Panc1 (cell line): ENCODE data around the gene KIF5B. TPM values are rescaled to one million over a fixed set of nuclear protein-coding genes. Genes with fewer than 3 reads are reported as not detected.
A peak's percentile ranks its signal among the peaks of the same experiment; 100 is the strongest.

Experiments used
- ATAC-seq: fragments of 200-7000 bp; cut with Tn5 transposase; 2 replicates; pipeline ENCODE4 v1.9.1; 2020; ENCODE audit warnings: mild to moderate bottlenecking, moderate library complexity
- BruUV-seq: library from RNA; stranded (reverse); fragments of 400-500 nt; replicated peaks from 2 replicates; lab custom pipeline; 2021; lab: Mats Ljungman, UMichigan
- CTCF ChIA-PET: fragments of 300-600 bp; sonication (Branson Sonifier 250); formaldehyde crosslinking; loops from one replicate; lab custom pipeline; 2022; ENCODE audit warnings: antibody characterized with exemption; lab: Charles Lee
- POLR2A ChIA-PET: fragments of 300-600 bp; sonication (Branson Sonifier 250); formaldehyde crosslinking; loops from one replicate; lab custom pipeline; 2022; ENCODE audit warnings: antibody characterized with exemption; lab: Charles Lee
- DNase-seq: peaks from one replicate; pipeline ENCODE4 v3.0.0-alpha.2; 2010; ENCODE audit warnings: low read depth, low spot score
- H3K27ac ChIP-seq: 2 replicates; pipeline ENCODE4 v1.5.1; 2011; ENCODE audit warnings: mild to moderate bottlenecking, low read length, inconsistent platforms
- H3K27me3 ChIP-seq: fragments of 200-500 bp; sonication (Bioruptor generic); 2 replicates; pipeline ENCODE4 v1.6.0; 2014; ENCODE audit warnings: low read length, inconsistent platforms; ENCODE audit not compliant: control insufficient read depth, insufficient read depth
- H3K36me3 ChIP-seq: fragments of 200-500 bp; sonication (Bioruptor generic); 2 replicates; pipeline ENCODE4 v1.5.1; 2014; ENCODE audit warnings: inconsistent platforms, mild to moderate bottlenecking, low read length, moderate library complexity; ENCODE audit not compliant: control insufficient read depth, insufficient read depth
- H3K4me1 ChIP-seq: 2 replicates; pipeline ENCODE4 v1.5.1; 2011; ENCODE audit warnings: inconsistent platforms, mild to moderate bottlenecking, low read length, moderate library complexity; ENCODE audit not compliant: control insufficient read depth, insufficient read depth
- H3K4me3 ChIP-seq, 2 experiments: 2 replicates each; pipeline ENCODE4 v1.5.1; 2011 to 2012; ENCODE audit warnings: low read depth in 2 of 2, low read length in 2 of 2, mild to moderate bottlenecking in 2 of 2, inconsistent platforms in 1 of 2, moderate library complexity in 1 of 2
- H3K9me3 ChIP-seq: fragments of 200-500 bp; sonication (Bioruptor generic); 2 replicates; pipeline ENCODE4 v1.5.1; 2014; ENCODE audit warnings: low read depth, mild to moderate bottlenecking, inconsistent platforms, low read length, moderate library complexity; ENCODE audit not compliant: control insufficient read depth, insufficient read depth
- POLR2AphosphoS5 ChIP-seq: IDR thresholded peaks from 2 replicates; pipeline ENCODE4 v1.6.1; 2012; ENCODE audit warnings: mild to moderate bottlenecking, low read depth, low read length, moderate library complexity
- TCF7L2 ChIP-seq: IDR thresholded peaks from 2 replicates; pipeline ENCODE4 v1.6.1; 2011; ENCODE audit warnings: mild to moderate bottlenecking, low read depth, low read length, inconsistent platforms
- in situ Hi-C: cut with HindIII; loops from 2 replicates; pipeline ENCODE4 v1.10.0; 2016; ENCODE audit warnings: low sequenced_read_pairs, low pct_unique_long_range_greater_than_20kb
- intact Hi-C: fragments of 100-400 bp; cut with micrococcal nuclease; formaldehyde crosslinking; loops from one replicate; pipeline ENCODE4 v1.10.0; 2022; ENCODE audit not compliant: unreplicated experiment
- total RNA-seq: library from RNA; stranded (reverse); gene quantifications from one replicate; pipeline ENCODE4 v1.2.1, GENCODE V29; 2021; ENCODE audit not compliant: unreplicated experiment
- TF ChIP-seq, protein P1 (sequence below), 2 experiments: IDR thresholded peaks; 2 replicates each; pipeline ENCODE4 v1.6.1; 2011 to 2012; ENCODE audit warnings: low read depth in 2 of 2, control low read depth in 1 of 2, low read length in 1 of 2, mild to moderate bottlenecking in 1 of 2, moderate library complexity in 1 of 2; ENCODE audit not compliant: insufficient read depth in 1 of 2

KIF5B gene
- total RNA-seq, 1 experiment from 2014 or later = 89.9 TPM

DNA sequence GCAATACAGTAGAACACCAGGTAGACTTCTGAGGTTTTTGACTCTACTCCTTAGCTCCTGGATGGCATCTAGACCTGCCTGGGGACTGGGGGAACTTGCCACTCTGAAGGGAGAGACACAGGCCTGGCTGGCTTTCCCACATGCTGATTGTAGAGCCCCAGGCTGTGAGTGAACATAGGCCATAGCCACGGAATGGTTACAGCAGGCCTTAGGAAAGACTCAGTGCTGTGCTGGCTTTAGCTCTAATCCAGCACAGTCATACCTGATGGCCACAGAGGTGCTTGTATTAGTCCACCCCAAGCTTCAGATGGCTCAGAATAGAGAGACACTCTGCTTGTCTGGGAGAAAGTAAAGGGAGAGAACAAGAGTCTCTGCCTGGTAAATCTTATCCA, 92.6 kb downstream of the KIF5B start:
- DNase-seq (no peak), ATAC-seq (peak; percentile 21; the same call in 1 of the 2 replicates)
- intact Hi-C loops (no loop called here), in situ Hi-C loops (no loop called here)
- POLR2A ChIA-PET = no interaction called here
- TF ChIP-seq, protein P1, sequence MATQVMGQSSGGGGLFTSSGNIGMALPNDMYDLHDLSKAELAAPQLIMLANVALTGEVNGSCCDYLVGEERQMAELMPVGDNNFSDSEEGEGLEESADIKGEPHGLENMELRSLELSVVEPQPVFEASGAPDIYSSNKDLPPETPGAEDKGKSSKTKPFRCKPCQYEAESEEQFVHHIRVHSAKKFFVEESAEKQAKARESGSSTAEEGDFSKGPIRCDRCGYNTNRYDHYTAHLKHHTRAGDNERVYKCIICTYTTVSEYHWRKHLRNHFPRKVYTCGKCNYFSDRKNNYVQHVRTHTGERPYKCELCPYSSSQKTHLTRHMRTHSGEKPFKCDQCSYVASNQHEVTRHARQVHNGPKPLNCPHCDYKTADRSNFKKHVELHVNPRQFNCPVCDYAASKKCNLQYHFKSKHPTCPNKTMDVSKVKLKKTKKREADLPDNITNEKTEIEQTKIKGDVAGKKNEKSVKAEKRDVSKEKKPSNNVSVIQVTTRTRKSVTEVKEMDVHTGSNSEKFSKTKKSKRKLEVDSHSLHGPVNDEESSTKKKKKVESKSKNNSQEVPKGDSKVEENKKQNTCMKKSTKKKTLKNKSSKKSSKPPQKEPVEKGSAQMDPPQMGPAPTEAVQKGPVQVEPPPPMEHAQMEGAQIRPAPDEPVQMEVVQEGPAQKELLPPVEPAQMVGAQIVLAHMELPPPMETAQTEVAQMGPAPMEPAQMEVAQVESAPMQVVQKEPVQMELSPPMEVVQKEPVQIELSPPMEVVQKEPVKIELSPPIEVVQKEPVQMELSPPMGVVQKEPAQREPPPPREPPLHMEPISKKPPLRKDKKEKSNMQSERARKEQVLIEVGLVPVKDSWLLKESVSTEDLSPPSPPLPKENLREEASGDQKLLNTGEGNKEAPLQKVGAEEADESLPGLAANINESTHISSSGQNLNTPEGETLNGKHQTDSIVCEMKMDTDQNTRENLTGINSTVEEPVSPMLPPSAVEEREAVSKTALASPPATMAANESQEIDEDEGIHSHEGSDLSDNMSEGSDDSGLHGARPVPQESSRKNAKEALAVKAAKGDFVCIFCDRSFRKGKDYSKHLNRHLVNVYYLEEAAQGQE (IDR thresholded peaks at IDR 0.05; ENCODE audit: insufficient read depth in 1 of 2, low read depth in 2 of 2, low read length in 1 of 2) = no peak
- no peak for TF ChIP-seq POLR2AphosphoS5
- BruUV-seq = no TSS peak
- CTCF ChIA-PET = no interaction called here
- Histone ChIP-seq H3K36me3 (no peaks in the 10 kb centered on the region), H3K4me3 (no peak overlapping the region), H3K27ac (no peak overlapping the region), H3K27me3 (no peaks in the 10 kb centered on the region), H3K4me1 (peaks cover 4% of the 10 kb centered on the region), H3K9me3 (no peaks in the 10 kb centered on the region)

DNA sequence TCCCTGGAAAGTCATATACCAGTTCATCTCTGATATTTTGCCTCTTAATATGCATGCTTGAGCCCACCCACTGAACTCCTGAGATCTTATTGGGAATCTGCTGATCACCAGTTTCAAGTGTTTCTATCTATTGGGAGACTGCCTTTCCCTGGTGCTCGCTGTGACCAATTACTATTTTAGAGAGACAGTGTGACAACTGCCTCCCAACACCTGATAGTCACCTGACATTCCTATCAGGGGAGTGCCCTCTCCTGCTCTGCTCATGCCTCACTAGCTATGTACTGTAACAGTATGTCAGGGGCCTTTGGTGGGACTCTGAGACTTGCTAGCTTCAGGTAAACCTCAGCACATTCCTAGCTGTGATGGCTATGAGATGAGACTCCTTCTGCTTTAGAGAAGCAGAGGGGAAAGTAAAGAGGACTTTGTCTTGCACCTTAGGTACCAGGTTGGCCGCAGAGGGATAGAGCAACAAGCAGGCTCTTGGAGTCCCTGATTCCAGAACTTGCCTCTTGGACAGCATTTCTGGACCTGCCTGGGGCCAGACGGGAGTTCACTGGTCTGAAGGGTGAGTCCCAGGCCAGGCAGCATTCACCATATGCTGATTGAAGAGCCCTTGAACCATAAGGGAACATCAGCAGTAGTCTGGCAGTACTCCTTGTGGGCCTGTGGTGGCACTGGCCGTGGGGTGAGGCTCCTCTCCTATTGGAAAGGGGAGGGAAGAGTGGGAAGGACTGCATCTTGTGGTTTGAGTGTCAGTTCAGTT, 93.2 kb downstream of the KIF5B start:
- no peak for DNase-seq

More for the DNA sequence above, 93.2 kb downstream of the KIF5B start:
- H3K27ac ChIP-seq = no peak overlapping the region
- POLR2A ChIA-PET = no interaction called here
- no peak overlapping the region for H3K4me3 ChIP-seq
- peaks cover 4% of the 10 kb centered on the region for H3K4me1 ChIP-seq
- intact Hi-C loops = no loop called here
- H3K9me3 ChIP-seq = no peaks in the 10 kb centered on the region
- in situ Hi-C loops = no loop called here
- CTCF ChIA-PET = no interaction called here
- ATAC-seq = peak; percentile 12; the same call in 1 of the 2 replicates
- no peaks in the 10 kb centered on the region for H3K36me3 ChIP-seq
- BruUV-seq = no TSS peak
- no peaks in the 10 kb centered on the region for H3K27me3 ChIP-seq
- TF ChIP-seq, protein P1 (IDR thresholded peaks at IDR 0.05; ENCODE audit: insufficient read depth in 1 of 2, low read depth in 2 of 2, low read length in 1 of 2) = no peak
- TF ChIP-seq TCF7L2 (no peak), POLR2AphosphoS5 (no peak)
